HG02798 (cell line): ENCODE results near the gene TSPAN5.

Experiments
- ATAC-seq: cut with Tn5 transposase; IDR thresholded peaks from one replicate; pipeline ENCODE4 v1.9.1; 2021; ENCODE audit warnings: mild to moderate bottlenecking; ENCODE audit not compliant: unreplicated experiment, poor library complexity

TSPAN5 gene

GRCh38 chr4:98508829-98509598 lies 149.4 kb downstream of the TSPAN5 start:
- ATAC-seq, result no peak

GRCh38 chr4:98508248-98508647 lies 150.2 kb downstream of the TSPAN5 start:
- no peak for ATAC-seq

- ATAC-seq, result no peak
Measured at GRCh38 chr4:98507299-98507698, 151.1 kb downstream of the TSPAN5 start.

GRCh38 chr4:98506462-98507132 lies 151.8 kb downstream of the TSPAN5 start:
- ATAC-seq, result no peak

GRCh38 chr4:98505992-98506391 lies 152.4 kb downstream of the TSPAN5 start:
- no peak for ATAC-seq

GRCh38 chr4:98504091-98504490 lies 154.3 kb downstream of the TSPAN5 start:
- ATAC-seq, result no peak

GRCh38 chr4:98503676-98504075 lies 154.7 kb downstream of the TSPAN5 start:
- ATAC-seq, result no peak

GRCh38 chr4:98502624-98503023 lies 155.8 kb downstream of the TSPAN5 start:
- no peak for ATAC-seq

GRCh38 chr4:98502031-98502430 lies 156.4 kb downstream of the TSPAN5 start:
- no peak for ATAC-seq

GRCh38 chr4:98501383-98501782 lies 157.0 kb downstream of the TSPAN5 start:
- no peak for ATAC-seq

GRCh38 chr4:98498774-98499173 lies 159.6 kb downstream of the TSPAN5 start:
- ATAC-seq, result no peak

- no peak for ATAC-seq
Measured at GRCh38 chr4:98496152-98496845, 162.1 kb downstream of the TSPAN5 start.

GRCh38 chr4:98493296-98493695 lies 165.1 kb downstream of the TSPAN5 start:
- peak; percentile 84 for ATAC-seq

GRCh38 chr4:98491899-98492559 lies 166.4 kb downstream of the TSPAN5 start:
- ATAC-seq, result no peak

GRCh38 chr4:98490251-98490650 lies 168.2 kb downstream of the TSPAN5 start:
- no peak for ATAC-seq

- no peak for ATAC-seq
Measured at GRCh38 chr4:98485816-98486345, 172.5 kb downstream of the TSPAN5 start.

GRCh38 chr4:98484031-98484430 lies 174.4 kb downstream of the TSPAN5 start:
- no peak for ATAC-seq

- peak; percentile 92 for ATAC-seq
Measured at GRCh38 chr4:98482847-98483806, 175.3 kb downstream of the TSPAN5 start.

GRCh38 chr4:98482503-98482846 lies 175.9 kb downstream of the TSPAN5 start:
- peak; percentile 18 for ATAC-seq
